ENCODE results near the gene PRKCB.

PRKCB gene

DNA sequence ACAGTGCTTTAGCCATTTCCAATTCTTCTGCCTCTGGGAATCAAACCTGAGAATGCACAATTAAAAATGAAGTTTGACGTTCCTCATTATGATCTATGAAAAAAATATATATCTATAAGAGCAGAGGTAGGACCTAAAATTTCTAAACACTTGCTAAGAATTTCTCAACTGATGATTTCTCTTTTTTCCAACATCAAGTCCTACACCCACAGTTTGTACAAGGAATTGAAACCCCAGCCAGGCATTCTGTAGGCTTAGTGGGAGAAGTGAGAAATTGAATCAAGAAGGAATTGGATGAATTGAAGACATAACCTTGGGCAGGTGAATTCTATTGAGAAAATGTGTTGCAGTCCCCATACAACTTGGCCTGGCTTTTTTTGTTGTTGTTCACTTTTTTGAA, 423.0 kb downstream of the PRKCB start:
- no peak for DNase-seq

DNA sequence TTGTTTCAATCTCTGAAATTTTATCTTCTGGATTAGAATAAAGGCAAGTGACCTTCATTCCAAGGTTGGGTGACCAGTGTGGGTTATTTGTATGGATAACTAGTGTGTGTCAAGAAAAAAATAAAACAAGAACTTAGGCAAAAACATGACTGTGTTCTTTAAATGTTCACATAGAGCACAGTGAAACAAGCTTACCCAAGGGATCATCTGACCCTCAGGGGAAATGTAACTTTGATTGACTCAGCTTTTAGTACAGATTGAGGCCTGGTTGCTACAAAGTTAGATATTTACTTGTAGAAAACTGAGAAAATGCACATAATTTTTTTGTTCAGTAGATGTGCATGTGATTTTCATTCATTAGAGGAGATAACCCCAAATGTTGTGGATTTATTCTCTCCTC, 427.0 kb downstream of the PRKCB start:
- DNase-seq = no peak
